ENCODE measurements around the gene FBXL19.

GRCh38 chr16:30927789-30928378 is 4.5 kb downstream of the FBXL19 start:
- TF ChIP-seq GATA3 (IDR thresholded peaks at IDR 0.05; ENCODE audit: low read depth, low read length) (no peak), GATA2 (IDR thresholded peaks at IDR 0.05; ENCODE audit: low read depth, low read length) (no peak)

All from SH-SY5Y (cell line).